NCI-H2196 treated with DMSO at 0.1 percent for 48 hours (cell line): Measurements from ENCODE around the gene PDE2A.

Source experiments
- DNase-seq: peaks from one replicate; lab custom pipeline; 2025; ENCODE audit not compliant: unreplicated experiment; lab: John Stamatoyannopoulos, UW

The PDE2A gene

DNA sequence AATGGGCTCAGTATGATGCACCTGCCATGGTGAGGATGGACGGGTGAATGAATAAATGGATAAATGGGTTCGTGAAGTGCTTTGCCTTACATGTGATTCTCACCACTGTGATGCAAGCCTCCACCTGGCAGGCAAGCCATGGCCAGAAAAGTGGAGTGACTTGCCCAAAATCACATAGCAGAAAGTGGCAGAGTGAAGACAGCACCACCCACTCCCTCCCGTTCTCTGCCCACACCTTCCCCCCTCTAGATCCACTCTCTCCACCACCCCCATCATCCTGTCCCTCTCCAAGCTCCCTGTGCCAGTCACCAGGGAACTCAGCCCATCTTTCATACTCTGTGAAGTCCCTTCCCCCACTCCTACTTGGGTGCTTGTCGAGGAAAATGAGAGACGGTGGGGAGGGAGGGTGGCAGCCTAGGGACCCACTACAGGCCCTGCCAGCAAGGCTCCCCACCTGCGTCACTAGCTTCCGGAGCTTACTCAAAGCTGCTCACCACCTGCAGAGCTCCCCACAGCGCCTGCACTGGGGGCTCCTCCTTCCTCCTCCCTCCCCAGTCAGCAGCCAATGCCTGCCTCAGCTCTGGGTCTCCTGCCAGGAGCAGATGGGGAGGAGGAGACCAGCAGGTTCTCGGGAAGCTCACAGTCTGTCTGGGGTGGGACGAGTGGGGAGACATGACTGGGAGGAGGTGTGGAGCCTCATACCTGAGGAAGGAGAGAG, 82.3 kb downstream of the PDE2A start:
- DNase-seq: no peak

GRCh38 chr11:72591023-72591422, 83.2 kb downstream of the PDE2A start:
- no peak for DNase-seq

- DNase-seq: no peak
Measured at GRCh38 chr11:72589802-72590761, 84.1 kb downstream of the PDE2A start.

DNA sequence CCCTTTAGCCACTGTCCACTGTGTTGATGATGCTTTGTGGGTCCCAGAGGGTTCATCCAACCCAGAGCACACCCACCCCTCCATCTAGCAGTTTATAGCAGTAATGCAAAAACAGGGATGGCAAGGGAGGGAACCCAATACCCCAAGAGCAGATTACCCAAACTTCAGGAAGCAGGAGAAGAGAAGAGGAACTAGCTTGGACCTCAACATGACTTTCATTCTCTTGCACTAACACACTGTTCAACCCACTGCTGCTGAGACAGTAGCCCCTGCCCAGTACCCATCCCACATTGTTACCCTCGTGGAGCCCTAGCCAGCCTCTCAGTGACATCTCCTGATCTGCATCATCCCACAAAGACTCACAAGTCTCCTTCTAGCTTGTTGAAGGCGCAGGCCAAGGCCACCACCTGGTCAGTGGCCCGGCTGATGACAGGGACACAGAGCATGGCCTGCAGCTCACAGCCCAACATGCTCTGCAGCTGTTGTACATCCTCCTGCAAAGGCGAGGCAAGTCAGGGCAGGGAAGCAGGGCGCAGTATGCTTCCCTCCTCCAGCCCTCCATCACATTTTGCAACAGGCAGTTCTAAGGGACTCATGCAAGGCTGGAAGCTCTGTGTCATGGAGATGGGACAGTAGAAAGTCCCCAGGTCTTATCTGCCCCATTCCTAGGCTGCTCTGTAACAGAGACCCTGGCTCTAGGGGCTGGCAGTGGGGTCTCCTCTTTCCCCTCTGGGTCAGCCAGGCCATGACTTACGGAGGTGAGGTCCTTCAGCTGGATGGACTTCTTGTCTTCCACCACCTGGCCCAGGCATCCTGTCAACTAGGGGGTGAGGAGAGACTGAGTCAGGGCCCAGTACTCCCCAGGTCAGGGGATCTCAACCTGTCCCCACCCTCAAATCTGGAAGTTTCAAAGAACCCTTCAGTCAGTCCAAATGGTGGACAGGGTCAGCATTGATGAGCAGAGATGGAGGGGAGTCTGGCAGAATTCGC, 85.5 kb downstream of the PDE2A start:
- DNase-seq: no peak

- DNase-seq: no peak
Measured at GRCh38 chr11:72587696-72588095, 86.5 kb downstream of the PDE2A start.

- no peak for DNase-seq
Measured at GRCh38 chr11:72586321-72587090, 87.7 kb downstream of the PDE2A start.

DNA sequence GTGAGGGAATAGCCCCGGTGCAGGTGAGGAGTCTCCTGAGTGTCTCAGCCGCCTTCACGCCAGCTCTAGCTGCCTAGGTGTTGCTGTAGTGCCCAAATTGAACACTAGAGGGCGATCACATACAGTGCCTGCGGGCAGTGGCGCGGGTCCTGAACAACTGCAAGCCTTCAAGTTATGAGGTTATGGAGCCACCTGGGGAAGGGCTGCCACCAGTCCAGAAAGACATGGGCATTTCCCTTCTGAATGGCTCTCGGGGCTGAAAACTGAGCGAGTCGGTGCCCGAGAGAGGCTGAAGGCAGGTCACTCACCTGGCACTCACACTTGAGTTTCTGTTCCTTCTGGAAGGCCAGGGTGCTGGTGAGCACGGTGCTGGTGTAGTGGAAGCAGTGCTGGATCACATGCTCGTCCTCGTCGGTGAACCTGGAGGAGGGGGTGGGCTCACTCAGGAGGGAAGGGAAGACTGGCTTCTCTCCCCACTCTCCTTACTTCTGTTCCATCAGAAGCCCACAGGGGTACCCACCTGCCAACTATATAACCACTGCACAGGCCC, 88.4 kb downstream of the PDE2A start:
- peak; percentile 41 for DNase-seq

GRCh38 chr11:72584939-72585597, 89.2 kb downstream of the PDE2A start:
- no peak for DNase-seq

DNA sequence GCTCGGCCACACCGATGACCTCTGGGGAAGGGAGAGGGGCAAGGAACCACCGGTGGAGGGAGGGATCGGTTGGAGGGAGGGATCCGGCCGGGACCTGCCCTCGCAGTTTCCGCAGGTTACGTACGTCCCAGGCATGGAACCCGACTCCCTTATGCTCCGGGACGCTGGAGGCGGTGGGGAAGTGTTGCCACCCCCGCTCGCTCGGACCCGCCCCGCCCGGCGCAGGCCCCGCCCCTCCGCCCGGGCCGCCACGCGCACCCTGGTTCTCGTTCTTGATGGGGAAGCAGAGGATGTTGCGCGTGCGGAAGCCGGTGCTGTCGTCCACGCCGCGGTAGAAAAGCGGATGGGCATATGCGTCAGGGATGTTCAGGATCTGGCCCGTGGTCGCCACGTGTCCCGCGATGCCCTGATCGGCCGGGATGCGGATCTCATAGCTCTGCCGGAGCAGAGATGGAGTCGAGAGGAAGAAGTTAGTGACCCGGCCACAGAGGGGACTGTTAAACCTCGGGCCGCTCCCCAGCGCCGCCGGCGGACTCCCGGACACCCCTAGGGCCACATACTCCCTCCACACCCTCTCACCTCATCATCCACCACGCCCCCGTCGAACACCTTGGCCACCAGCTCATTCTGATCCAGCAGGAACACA, 89.8 kb downstream of the PDE2A start:
- no peak for DNase-seq

DNA sequence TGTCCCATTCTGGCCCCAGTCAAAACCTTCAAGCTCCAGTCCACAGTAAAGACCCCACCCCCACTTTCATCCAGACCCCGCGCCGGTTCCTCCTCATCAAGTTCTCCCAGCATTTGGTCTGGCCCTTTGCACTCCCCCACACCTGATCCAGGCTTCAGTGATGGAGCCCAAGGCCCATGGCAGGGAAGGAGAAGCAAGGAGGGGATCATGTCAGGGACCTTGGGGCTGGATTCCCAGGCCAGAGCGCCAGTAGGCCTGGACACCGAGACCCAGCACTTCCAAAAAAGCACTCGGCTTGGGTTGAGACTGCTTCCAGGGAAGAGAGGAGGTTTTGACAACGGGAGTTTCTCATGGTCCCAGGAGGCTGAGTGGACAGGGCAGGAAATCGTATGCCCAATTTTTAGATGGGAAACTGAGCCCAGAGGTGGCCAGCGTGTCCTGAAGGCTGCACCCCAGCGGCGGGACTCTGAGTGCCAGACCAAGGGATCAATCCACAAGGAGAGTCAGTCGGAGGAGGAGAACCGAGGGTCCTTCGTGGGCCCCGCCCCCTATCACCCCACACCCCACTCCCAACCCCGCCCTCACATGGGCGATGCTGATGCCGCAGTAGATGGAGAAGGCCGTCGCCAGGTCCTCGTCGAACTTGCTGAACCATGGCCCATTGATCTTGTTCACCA, 90.5 kb downstream of the PDE2A start:
- no peak for DNase-seq

GRCh38 chr11:72583177-72583553, 91.1 kb downstream of the PDE2A start:
- no peak for DNase-seq

DNA sequence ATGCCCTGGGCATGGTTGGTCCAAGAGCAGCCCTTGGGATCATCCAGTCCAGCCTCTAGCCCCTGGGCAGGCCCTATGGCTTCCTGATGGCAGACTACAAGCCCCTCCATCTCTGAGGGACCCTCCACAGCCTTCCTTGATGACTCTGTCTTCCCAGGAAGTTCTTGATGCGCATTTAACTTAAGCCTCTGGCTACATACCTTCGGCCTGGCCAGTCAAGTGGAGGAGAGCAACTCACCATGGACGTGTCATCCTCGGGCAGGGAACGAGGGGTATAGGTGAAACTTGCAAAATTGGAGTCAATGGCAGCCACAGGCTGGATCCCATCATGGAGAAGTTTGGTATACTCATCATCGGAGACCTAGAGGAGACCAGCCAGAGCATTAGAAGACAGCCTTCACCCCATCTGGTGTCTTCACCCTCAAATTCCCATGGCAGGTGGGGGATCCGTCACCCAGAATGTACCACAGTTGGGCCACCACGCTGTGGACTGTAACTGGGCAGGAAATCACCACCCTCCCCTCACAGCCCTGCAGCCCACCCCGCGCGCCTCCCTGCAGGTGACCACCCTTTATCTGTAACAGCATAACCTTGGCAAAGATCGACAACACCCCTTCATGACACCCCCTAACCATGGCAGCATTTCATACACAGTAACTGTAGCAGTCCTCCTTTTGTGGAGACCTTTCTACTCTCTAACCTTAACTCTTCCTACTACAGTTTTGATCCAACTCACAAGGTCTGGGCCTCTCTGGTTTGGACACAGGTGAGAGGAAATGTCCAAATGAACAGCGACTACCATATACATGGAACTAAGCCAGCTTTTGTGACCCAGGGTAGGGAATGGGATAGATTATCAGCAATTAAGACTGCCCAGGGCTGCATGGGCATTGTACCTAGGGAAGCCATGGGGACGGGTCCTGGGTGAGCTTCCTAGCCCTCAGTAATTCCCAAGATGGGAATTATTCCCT, 91.7 kb downstream of the PDE2A start:
- no peak for DNase-seq

DNA sequence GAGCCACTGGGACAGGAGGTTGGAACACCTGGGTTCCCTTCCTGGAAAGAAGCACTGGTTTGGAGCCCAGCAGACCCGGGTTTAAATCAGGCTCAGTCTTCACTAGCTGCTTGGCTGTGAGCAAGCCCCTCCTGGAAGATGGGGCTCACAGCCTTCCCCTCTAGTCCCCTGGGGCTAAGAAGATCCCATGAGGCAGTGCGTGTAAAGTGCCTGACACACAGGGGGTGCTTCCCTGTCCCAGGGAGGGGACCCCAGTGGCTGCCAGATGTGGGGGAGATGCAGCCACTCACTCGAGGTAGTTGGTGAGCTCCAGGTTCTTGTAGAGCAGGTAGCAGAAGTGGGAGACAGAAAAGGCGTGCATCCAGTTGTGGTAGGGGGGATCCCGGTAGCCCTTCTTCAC, 93.2 kb downstream of the PDE2A start:
- no peak for DNase-seq

DNA sequence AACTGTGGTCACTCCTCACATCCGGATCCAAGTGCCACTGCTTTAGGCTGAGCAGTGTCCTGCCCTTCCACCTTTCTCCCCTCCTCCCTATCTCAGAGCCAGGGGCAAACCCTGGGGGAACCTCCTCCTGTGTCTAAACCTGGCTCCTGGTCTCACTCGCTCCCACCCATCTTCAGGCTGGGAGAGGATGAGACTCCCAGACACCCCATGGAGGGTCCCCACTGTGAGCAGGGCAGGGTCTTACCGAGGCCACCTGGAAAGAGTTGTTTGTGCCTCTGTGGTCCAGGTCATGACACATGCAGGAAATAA, 93.6 kb downstream of the PDE2A start:
- no peak for DNase-seq

DNA sequence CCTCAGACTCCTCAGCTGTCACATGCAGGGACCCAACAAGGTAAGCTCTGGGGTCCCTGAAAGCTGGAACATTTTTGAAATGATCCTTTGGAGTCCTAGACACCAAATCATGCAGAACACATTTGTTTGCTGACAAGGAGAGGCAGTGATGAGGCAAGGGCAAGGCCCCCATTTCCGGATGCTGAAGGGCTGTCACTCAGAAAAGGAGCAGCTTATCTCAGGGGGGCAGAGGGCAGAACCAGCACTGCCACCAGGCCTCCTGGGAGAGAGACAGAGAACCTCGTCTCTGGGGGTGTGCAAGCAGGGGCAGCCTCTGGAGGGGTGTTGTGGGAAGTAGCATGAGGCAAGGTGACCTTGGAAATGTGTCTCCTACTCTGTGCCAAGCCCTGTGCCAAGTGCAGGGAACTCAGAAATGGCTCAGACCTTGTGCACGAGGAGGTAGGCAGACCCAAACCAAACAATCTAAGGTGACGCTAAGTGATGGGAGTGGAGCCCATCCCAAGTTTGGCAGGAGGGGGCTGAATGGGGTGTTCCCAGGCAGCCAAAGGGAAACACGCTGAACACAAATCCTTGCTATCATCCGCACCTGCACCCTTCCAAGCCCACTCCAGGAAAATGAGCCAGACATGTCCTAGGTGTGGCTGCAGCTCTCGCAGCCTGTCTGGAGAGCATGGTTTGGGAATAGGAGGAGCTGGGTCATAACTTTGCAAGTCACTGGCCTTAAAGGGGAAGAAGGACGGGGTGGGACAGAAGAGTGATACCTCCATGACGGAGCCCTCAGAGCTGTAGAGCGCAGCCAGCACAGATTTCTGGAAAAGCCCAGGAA, 94.2 kb downstream of the PDE2A start:
- DNase-seq: no peak

- no peak for DNase-seq
Measured at GRCh38 chr11:72578991-72579815, 95.0 kb downstream of the PDE2A start.
